HG02623 (cell line): ENCODE measurements around the gene OPN3.
A peak's percentile ranks its signal among the peaks of the same experiment; 100 is the strongest.

Experiments used
- ATAC-seq: cut with Tn5 transposase; IDR thresholded peaks from one replicate; pipeline ENCODE4 v1.9.1; 2021; ENCODE audit warnings: moderate library complexity; ENCODE audit not compliant: unreplicated experiment

Gene OPN3

GRCh38 chr1:241646201-241646600 lies 6.0 kb upstream of the OPN3 start:
- no peak for ATAC-seq

GRCh38 chr1:241645199-241645598 lies 5.0 kb upstream of the OPN3 start:
- no peak for ATAC-seq

GRCh38 chr1:241644259-241644658 lies 4.1 kb upstream of the OPN3 start:
- ATAC-seq, result no peak

GRCh38 chr1:241642593-241642944 lies 2.4 kb upstream of the OPN3 start:
- no peak for ATAC-seq

GRCh38 chr1:241641773-241642592 lies 1.8 kb upstream of the OPN3 start:
- no peak for ATAC-seq

GRCh38 chr1:241640867-241641622 lies 876 bp upstream of the OPN3 start:
- ATAC-seq, result no peak

GRCh38 chr1:241639623-241640148 lies 483 bp downstream of the OPN3 start:
- peak; percentile 41 for ATAC-seq

- ATAC-seq, result no peak
These were observed 1.1 kb downstream of the OPN3 start for GRCh38 chr1:241638909-241639622.

GRCh38 chr1:241638099-241638682 lies 2.0 kb downstream of the OPN3 start:
- no peak for ATAC-seq

- no peak for ATAC-seq
These were observed 2.6 kb downstream of the OPN3 start for GRCh38 chr1:241637604-241638003.

GRCh38 chr1:241637046-241637590 lies 3.1 kb downstream of the OPN3 start:
- ATAC-seq, result no peak

GRCh38 chr1:241636291-241636690 lies 3.9 kb downstream of the OPN3 start:
- no peak for ATAC-seq

GRCh38 chr1:241635556-241636152 lies 4.5 kb downstream of the OPN3 start:
- no peak for ATAC-seq

GRCh38 chr1:241632987-241633386 lies 7.2 kb downstream of the OPN3 start:
- ATAC-seq, result no peak

- no peak for ATAC-seq
These were observed 8.5 kb downstream of the OPN3 start for GRCh38 chr1:241631674-241632073.

- ATAC-seq, result no peak
These were observed 9.3 kb downstream of the OPN3 start for GRCh38 chr1:241630899-241631298.

- ATAC-seq, result no peak
These were observed 9.7 kb downstream of the OPN3 start for GRCh38 chr1:241630476-241630875.

GRCh38 chr1:241630005-241630404 lies 10.2 kb downstream of the OPN3 start:
- ATAC-seq, result no peak

- ATAC-seq, result peak; percentile 74
These were observed 12.5 kb downstream of the OPN3 start for GRCh38 chr1:241627453-241628259.

- ATAC-seq, result no peak
These were observed 15.2 kb downstream of the OPN3 start for GRCh38 chr1:241624935-241625334.
